IPS-15b (cell line): ENCODE data around the gene SEMA5A.
"Not testable (repeated sequence)": the region's sequence is repeated elsewhere in the genome, so short reads cannot be mapped to it uniquely, and the experiment has no call there.

Experiments used
- H3K27me3 ChIP-seq: one replicate; pipeline ENCODE4 v1.6.1; 2013; ENCODE audit warnings: low read length; ENCODE audit not compliant: control insufficient read depth, insufficient read depth
- H3K36me3 ChIP-seq: one replicate; pipeline ENCODE4 v1.6.1; 2013; ENCODE audit warnings: low read length; ENCODE audit not compliant: control insufficient read depth, insufficient read depth
- H3K4me1 ChIP-seq: one replicate; pipeline ENCODE4 v1.6.1; 2013; ENCODE audit warnings: mild to moderate bottlenecking, low read length; ENCODE audit not compliant: control insufficient read depth, insufficient read depth
- H3K4me3 ChIP-seq: one replicate; pipeline ENCODE4 v1.5.1; 2013; ENCODE audit warnings: low read depth, low read length
- H3K9ac ChIP-seq: one replicate; pipeline ENCODE4 v1.6.1; 2013; ENCODE audit warnings: low read depth, mild to moderate bottlenecking, low read length
- H3K9me3 ChIP-seq: one replicate; pipeline ENCODE4 v1.6.1; 2013; ENCODE audit warnings: mild to moderate bottlenecking, low read length; ENCODE audit not compliant: control insufficient read depth, insufficient read depth

The SEMA5A gene

GRCh38 chr5:9361835-9362234 is 184.0 kb downstream of the SEMA5A start:
- Histone ChIP-seq H3K36me3 (no peaks in the 10 kb centered on the region), H3K4me3 (no peak overlapping the region), H3K4me1 (peaks cover 4% of the 10 kb centered on the region), H3K27me3 (no peaks in the 10 kb centered on the region), H3K9me3 (no peaks in the 10 kb centered on the region), H3K9ac (no peak overlapping the region)

GRCh38 chr5:9358961-9359685 is 186.8 kb downstream of the SEMA5A start:
- Histone ChIP-seq H3K9ac (no peak overlapping the region), H3K4me1 (no peaks in the 10 kb centered on the region), H3K9me3 (no peaks in the 10 kb centered on the region), H3K27me3 (no peaks in the 10 kb centered on the region), H3K36me3 (no peaks in the 10 kb centered on the region), H3K4me3 (no peak overlapping the region)

DNA sequence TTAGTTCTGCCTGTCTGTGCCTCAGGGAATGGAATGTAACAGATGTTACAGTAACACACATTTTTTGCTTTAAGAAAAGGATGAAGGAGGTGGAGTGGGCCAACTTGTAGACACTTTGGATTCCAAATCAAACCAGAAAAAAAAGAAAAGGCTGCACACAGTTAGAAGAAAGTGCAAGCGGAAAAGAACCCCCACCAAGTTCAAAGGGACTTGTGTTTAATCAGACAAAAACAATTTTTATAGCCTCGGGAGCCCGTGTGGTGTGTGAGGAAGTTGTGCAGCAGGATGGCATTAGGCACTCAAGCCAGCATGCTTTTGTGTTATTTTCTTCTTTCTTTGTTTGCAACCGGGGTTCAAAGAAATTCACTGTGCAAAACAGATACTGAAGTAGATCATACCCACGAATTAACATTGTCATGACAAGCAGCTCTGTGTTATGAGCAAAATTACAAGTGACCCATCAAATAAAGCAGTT is 189.5 kb downstream of the SEMA5A start:
- H3K4me1 ChIP-seq, result no peaks in the 10 kb centered on the region
- H3K27me3 ChIP-seq, result no peaks in the 10 kb centered on the region
- no peak overlapping the region for H3K4me3 ChIP-seq

GRCh38 chr5:9354336-9355081 is 191.4 kb downstream of the SEMA5A start:
- Histone ChIP-seq H3K9me3 (no peaks in the 10 kb centered on the region), H3K27me3 (no peaks in the 10 kb centered on the region), H3K9ac (no peak overlapping the region), H3K4me1 (no peaks in the 10 kb centered on the region), H3K4me3 (no peak overlapping the region), H3K36me3 (no peaks in the 10 kb centered on the region)

More for the DNA sequence above, 189.5 kb downstream of the SEMA5A start:
- no peaks in the 10 kb centered on the region for H3K36me3 ChIP-seq
- no peaks in the 10 kb centered on the region for H3K9me3 ChIP-seq
- no peak overlapping the region for H3K9ac ChIP-seq

GRCh38 chr5:9353048-9353447 is 192.8 kb downstream of the SEMA5A start:
- H3K36me3 ChIP-seq, H3K9me3 ChIP-seq, H3K4me3 ChIP-seq, H3K4me1 ChIP-seq, H3K9ac ChIP-seq, H3K27me3 ChIP-seq: not testable (repeated sequence)

- no peak overlapping the region for H3K9ac ChIP-seq
- no peaks in the 10 kb centered on the region for H3K27me3 ChIP-seq
- no peak overlapping the region for H3K4me3 ChIP-seq
- no peaks in the 10 kb centered on the region for H3K4me1 ChIP-seq
- H3K36me3 ChIP-seq, result no peaks in the 10 kb centered on the region
- H3K9me3 ChIP-seq, result no peaks in the 10 kb centered on the region
Measured at GRCh38 chr5:9351546-9351945, 194.3 kb downstream of the SEMA5A start.

DNA sequence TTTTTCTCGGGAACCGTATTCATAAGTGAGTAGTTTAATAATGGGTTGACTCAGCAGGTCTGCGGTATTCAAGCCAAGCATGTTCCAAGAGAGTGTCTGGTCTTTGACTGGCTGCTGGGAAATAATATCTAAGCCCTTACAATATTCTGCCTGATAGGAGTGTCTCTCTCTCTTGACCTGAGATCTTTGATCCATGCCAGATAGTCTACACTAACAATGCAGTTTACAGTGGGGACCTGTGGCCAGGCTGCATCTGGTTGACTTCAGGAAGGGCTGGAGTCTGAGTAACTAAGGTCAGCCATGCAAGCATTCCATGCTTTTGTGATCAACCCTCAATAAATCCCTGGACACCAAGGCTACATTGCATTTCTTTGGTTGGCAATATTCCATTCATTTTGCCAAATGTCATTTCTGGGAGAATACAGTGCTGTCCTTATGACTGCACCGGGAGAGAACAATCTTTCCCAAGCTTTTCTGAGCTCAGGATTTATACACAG is 195.5 kb downstream of the SEMA5A start:
- Histone ChIP-seq H3K9ac (no peak overlapping the region), H3K9me3 (no peaks in the 10 kb centered on the region), H3K4me3 (no peak overlapping the region), H3K4me1 (no peaks in the 10 kb centered on the region), H3K36me3 (no peaks in the 10 kb centered on the region), H3K27me3 (no peaks in the 10 kb centered on the region)

DNA sequence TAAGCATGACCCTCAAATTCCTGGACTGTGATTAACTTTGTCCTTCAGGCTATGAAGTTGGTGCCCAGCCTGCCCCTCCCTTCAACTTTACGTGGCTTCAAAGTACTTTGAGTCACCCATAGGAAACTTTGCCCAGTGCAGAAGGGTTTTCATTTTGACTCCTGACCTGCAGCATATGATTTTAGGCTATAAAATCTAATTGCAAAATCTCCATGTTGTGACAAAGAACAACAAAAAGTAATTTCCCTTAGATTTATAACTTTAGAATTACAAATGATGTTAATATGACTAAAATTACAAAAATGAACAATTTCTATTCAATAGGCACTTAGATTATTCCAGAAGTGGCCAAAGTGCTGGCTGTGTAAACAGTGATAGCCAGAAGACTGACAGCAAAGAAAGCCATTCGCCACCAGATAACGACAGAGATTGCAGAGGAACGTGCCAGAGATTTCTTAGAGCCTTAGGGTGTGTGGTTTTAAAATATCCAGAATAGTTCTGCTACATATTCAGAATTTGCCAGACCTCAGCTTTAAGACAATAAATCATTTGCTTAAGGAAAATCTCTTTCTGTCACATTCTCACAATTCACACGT is 197.4 kb downstream of the SEMA5A start:
- H3K9me3 ChIP-seq, result no peaks in the 10 kb centered on the region
- H3K27me3 ChIP-seq, result no peaks in the 10 kb centered on the region
- no peaks in the 10 kb centered on the region for H3K36me3 ChIP-seq
- H3K4me3 ChIP-seq, result no peak overlapping the region
- H3K4me1 ChIP-seq, result no peaks in the 10 kb centered on the region
- H3K9ac ChIP-seq, result no peak overlapping the region

- no peak overlapping the region for H3K9ac ChIP-seq
- H3K27me3 ChIP-seq, result no peaks in the 10 kb centered on the region
- H3K4me1 ChIP-seq, result no peaks in the 10 kb centered on the region
- no peaks in the 10 kb centered on the region for H3K9me3 ChIP-seq
- no peak overlapping the region for H3K4me3 ChIP-seq
- H3K36me3 ChIP-seq, result no peaks in the 10 kb centered on the region
Measured at GRCh38 chr5:9347541-9348295, 198.2 kb downstream of the SEMA5A start.

DNA sequence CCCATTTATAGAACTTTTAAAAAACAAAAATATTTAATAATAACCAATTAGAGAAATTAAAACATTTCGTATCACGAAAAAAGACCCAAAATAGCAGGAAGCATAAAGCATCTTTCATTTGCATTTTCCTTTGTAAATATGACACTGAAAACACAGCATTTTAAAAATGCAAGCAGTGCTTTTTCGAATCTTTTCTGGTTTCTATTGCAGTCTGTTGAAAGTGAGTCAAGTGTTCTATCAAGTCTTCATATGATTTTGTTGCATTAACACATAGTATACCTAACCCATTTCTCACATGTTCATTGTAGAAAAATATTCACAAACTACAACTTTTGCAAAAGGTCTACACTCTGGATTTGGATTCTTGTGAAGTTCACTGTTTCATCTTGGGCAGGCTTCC is 198.8 kb downstream of the SEMA5A start:
- no peak overlapping the region for H3K9ac ChIP-seq

DNA sequence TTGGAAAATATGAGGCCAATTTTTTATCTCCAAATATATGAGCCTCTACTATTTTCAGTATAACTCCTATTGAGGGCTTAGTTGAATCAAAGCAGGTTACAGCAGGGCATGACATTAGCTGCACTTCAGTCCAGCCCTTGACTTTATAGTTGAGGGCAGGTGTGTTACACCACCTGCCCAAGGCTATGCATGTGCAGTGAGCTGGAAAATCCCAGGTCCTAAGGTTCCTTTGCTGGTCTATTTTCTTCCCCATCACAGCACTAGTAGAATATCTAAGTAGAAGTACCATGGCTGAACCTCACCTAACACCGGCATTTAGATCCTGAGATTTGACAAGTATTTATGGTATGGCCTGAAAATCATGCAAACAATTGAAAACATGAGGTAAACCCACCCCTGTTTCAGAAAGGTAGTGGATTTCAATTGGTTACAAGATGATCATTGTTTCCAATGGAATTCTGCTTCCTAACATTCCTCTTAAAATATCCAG is 201.1 kb downstream of the SEMA5A start:
- no peaks in the 10 kb centered on the region for H3K9me3 ChIP-seq
- no peaks in the 10 kb centered on the region for H3K27me3 ChIP-seq
- H3K4me1 ChIP-seq, result no peaks in the 10 kb centered on the region

More for the DNA sequence above, 198.8 kb downstream of the SEMA5A start:
- Histone ChIP-seq H3K36me3 (no peaks in the 10 kb centered on the region), H3K27me3 (no peaks in the 10 kb centered on the region), H3K9me3 (no peaks in the 10 kb centered on the region), H3K4me1 (no peaks in the 10 kb centered on the region), H3K4me3 (no peak overlapping the region)

More for the DNA sequence above, 201.1 kb downstream of the SEMA5A start:
- no peak overlapping the region for H3K9ac ChIP-seq
- no peaks in the 10 kb centered on the region for H3K36me3 ChIP-seq
- H3K4me3 ChIP-seq, result no peak overlapping the region
